ENCODE measurements around the gene NOC4L.

Gene NOC4L

DNA sequence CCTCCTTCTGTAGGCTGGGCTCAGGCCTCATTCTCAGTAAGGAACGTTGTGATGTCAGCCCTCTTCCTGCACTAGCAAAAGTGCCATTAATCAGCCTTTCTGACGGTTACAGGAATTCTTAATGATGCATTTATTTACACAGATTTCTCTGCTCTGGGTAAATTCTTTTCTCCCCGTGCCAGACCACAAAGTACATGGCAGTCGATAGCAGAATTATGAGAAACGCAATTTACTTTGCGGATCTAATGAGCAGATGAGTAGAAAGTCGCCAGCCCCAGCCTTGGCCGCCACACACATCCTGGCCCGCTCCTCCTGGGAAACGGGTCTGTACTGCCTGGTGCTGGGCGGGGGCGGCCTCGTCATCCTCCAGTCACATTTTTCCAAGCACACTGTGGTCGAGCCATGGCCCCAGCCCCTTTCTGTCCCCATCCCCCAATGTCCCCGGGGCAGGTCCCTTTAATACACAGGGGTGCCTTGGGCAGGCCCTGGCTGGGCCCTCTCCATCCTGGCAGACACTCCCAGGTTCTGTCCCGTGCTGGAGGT, 25.9 kb downstream of the NOC4L start:
- no peak for DNase-seq (ENCODE audit: low read depth in 3 of 3)

DNA sequence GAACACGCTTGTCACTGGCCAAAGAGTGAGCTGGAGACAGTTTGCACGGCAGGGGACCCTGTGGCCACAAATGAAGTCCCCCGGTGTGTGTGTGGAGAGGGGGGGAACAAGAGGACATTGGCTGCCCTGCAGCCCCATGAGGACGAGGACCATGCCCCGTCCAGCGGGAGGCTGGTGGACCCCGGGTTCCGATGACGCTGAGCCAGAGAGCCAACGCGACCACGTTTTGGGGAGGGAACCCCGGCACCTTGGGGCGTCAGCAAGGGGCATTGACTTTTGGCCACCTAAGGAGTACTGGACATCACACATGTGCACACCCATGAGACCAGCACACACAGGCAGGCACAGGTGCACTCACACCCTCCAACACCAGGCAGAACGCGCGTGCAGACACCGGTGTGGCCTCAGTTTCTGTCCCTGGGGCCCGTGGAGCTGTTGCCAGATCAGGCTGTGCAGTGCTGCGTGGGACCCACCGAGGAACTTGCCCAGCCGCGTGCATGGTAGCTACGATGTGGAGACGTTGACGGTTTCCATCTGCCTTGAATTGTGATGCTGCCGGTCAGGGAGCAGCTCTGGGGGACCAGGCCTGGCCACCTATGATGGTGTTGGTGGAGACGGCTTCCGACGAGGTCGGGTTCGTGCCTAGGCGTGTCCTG, 26.5 kb downstream of the NOC4L start:
- no peak for DNase-seq (ENCODE audit: low read depth in 3 of 3)

DNA sequence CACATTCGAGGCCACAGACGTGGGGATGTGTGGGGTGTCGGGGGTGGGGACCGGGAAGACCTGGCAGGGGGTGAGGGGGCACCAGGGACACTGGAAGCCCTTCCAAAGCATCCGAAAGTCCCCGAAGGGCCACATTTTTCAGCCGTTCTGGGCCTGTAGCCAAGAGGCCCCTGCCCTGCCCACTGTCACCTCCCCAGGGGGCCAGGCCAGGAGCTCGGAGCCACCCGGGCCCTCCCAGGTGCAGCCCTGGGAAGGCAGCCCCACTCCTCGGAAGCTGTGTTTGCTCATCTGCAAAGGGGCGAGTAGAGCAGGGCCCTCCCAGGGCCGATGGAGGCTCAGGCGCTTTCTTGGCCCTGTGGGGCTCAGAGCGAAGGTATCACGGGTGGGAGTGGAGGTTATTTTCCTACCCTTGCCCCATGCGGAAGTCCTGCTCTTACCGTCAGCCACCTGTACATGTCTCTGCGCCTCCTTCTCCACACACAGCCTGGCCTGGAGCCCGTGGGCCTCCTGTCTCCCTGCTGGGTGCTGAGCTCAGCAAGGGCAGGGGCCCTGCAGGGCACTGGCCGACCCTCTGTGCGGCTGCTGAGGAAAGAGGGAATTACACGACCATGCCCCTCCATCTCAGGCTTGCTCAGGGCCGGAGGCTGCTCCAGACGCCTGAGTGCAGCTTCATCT, 27.2 kb downstream of the NOC4L start:
- no peak for DNase-seq (ENCODE audit: low read depth in 3 of 3)

DNA sequence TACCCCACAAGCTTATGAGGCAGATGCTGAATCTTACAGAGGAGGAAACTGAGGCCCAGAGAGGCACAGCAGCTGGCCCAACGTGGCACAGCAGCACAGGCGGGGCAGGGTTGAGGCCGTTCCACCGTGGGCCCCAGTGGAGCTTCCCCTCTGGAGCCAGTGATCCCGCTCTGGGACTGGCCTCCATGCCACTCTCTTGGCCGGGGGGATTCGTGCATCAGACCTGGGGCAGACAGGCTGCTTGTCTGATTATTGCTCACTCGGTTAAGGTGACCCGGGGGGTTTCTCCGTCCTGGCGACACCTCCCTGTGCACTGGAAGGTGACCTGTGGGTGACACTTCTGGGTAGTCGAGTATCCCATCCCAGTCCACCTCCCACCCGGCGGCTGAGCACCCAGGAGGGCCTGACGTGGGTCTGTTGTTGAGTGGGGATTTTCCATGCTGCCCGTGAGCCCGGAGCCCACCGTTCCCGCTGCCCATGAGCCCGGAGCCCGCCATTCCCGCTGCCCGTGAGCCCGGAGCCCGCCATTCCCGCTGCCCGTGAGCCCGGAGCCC, 27.8 kb downstream of the NOC4L start:
- no peak for DNase-seq (ENCODE audit: low read depth in 3 of 3)

DNA sequence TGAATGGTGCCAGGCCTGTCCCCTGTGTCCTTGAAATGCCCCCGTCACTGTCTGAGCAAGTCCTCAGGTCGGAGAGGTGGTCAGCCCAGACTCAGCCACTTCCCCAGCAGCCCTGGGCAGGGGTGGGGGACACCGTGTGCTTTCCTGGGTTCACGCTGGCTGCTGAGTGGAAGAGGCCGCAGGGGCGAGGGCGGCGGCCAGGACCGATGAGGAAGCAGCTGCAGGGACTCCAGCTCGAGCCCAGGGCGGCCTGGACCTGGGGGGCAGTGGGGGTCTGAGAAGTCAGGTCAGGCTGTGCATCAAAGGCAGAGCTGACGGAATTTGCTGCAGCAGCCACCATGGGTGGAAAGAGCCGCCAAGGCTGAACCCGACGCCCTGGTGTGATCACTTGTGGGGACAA, 28.4 kb downstream of the NOC4L start:
- no peak for DNase-seq (ENCODE audit: low read depth in 3 of 3)

DNA sequence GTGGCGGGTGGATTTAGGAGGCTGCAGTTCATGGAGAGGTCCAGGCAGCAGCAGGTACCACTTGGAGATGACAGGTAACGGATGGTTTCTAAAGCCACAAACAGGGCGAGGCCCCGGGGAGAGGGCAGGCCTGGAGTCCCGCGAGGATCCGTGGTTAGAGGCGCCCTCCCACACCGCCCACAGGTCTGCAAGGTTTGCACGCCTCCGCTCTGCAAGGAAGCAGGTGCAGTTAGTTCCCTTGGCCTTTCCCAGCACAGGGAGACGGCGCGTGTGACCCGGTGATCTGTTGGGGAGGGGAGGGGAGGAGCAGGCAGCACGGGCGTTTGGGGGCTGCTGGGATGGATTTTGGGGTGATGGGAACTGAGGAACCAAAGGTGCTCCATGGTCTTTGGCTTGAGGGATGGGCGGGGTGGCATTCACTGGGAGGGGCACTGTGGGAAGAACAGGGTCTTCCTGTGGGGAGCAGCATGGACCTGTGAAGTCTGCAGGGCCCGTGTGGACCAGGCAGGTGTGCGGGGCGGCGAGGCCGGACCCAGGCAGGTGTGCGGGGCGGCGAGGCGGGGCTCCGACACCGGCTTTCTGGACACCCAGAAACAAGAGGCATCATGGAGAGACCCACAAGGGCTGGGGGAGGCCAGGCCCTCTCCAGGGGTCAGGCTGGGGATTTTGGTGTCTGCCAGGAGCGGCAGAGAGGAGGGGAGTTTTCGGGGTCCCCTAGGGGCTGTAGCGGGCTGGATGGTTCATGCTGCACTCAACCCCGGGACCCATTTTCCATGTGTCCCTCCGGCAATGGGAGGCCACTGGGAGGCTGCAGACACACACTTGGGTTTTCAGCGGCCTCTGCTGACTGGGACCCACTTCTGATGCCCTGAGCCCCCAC, 29.1 kb downstream of the NOC4L start:
- DNase-seq (ENCODE audit: low read depth in 3 of 3): no peak

DNA sequence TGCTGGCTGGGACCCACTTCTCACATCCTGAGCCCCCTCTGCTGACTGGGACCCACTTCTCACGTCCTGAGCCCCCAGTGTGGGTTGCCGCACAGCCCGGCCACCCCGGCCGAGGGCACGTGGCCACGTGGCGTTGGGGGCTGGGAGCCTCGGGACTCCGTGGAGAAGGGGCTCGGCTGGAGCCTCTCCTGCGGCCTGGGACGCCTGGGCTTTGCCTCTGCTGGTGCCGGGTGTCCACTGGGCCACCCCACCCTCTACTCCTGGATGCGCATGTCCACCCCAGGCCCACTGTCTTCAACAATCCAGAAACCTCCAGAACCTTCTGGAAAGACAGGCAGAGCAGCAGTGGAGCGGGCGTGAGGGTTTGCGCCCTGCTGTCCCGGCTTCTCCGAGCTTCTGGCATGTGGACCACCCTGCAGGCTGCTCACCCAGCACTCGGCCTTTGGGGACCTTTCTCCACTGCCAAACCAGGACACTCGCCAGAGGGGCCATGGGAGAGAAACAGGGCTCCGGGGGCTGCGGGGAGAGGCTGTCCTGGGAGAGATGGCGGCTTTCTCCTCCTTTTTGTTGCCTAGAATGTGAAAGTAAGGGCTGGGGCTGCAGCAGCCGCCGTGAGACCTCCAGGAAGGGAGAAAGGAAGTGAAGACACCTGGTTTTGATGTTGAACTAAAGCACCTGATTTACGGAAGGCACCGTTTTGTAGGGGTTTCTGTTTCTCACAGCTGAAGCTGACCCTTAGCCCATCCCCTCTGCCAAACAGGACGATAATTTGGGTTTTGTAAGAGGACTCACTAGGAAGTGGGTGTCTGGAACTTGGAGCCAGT, 30.0 kb downstream of the NOC4L start:
- no peak for DNase-seq (ENCODE audit: low read depth in 3 of 3)

DNA sequence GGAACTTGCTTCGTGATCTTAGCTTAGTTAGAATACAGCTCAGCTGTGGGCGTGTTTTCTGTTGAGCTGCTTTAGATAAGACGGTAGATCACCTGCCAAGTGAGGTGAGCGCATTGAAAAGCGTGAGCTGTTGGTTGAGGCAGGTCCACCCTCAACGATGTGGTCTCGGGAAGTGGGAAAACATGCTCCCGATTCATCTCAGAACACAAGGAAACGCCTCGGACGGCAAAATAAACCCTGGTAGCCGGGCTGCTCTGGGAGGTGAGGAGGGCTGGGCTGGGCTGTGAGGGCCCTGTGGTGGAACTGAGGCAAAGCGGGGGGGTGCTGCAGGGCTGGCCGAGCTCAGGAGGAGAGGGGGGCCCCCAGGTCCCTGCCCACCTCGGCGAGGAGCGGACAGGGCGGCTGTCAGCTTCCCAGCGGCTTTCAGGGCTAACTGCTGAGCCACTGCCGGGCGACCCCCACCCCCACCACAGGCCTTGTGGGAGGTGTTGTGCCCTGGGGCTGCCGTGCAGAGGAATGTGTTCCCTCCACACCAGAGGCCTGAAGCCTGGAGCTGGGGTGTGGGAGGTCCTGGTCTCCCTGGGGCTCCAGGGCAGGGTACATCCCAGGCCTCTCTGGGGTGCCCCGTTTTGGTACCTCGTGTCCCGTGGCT, 30.7 kb downstream of the NOC4L start:
- DNase-seq (ENCODE audit: low read depth in 3 of 3): no peak

DNA sequence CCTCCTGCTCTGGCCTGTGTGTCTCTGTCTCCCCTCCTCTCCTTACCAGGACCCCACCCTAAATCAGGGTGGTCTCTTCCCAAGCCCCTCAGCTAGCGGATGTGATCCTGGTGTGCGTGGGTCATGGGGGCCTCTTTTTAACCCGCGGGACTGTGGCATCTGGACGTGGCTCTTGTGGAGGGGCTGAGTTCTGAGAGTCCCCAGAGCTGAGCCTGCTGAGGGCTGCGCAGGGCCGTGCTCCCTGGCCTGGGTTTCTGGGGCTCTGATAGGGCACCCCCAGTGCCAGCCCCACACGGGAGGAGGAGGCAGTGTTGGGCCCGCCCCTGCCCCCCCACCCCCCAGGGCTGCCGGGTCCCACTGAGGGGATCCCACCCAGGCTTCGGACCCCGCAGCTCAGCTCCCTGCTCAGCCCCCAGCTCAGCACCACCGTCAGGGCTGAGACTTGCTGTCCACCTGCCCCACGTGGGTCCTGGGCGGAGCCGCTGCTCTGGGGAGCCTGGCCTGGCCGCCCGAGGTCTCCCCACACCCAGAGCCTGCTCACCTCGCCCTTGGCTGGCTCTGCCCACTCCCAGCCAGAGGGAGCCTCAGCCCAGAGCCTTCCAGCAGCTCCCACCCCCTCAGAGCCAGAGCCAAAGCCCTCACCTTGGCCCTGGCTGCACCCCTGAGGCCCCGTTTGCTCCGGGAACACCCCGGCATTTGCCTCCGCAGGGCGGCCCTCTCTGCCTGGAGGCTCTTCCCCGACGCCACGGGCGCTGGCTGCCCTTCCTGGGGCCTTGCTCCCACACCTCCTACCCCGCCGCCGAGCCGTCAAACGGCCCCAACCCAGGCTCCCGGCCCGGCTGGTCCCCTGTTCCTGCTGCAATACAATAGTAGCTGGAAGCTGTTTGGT, 31.5 kb downstream of the NOC4L start:
- DNase-seq (ENCODE audit: low read depth in 3 of 3): no peak

DNA sequence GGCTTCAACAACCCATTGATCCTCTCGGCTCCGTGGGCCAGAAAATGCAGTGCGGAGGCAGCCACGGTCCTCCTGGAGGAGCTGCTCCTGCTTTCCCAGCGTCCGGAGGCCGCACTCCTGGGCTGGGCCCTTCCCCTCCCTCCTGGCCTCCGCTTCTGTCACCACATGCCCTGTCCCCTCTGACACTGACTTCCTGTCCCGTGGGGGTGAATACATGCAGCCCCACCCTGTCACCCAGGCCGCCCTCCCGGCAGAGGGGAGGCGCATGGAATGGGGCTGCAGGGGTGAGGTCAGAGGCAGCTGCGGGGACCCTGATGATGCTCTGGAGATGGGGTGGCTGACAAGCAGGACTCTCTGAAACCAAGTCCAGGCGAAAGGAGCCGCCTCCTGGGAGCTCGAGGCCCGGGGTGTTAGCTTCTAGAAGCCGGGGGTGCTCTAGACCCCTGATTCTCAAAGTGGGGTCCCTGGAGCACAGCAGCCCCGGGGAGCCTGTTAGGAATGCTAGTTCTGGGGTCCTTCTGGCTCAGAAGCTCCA, 32.2 kb downstream of the NOC4L start:
- DNase-seq (ENCODE audit: low read depth in 3 of 3): no peak

DNA sequence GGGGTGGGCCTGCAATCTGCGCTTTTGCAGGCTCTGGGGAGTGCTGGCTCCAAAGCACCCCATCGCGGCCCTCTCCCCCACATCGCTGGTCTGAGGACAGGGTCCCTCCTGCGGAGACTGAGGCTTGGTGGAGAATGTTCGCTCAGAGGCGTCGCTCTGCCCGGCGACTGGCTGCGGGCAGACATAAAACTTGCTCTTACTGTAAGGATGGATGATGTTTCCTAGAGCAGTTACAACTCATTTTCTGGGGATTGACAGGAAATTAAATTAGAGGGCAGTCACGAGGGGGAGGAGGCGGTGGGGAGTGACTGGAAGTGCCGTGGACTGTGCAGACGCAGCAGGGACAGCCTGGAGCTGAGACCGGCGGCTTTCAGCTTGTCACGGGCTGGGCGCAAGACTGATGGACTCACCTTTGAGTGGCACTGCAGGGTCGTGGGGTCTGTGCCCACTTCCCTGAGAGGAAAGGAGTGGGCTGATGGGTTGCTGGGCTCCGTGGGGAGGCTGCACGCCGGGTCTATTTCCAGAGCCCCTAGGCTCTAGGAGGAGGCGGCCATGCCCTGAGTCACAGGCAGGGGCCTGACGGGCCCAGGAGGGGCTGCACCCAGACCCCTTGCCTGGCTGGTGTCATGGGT, 32.8 kb downstream of the NOC4L start:
- DNase-seq (ENCODE audit: low read depth in 3 of 3): no peak

DNA sequence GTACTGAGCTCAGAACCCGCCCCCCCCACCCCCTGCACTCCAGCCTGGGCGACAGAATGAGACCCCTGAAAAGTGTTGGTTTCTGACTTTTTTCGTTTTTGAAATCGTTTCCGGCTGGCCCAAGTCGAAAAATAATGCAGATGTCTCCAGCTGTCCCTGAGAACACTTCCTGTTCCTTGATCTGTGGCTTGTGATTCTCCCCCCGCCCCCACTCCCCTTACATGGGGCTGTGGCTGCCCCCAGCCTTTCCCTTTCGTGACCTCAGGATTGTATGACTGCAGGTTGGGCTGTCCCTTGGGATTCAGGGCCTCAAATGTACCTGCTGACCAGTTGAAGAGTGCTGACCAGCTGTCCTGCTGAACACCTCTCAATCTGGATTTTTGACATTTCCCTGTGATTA, 34.1 kb downstream of the NOC4L start:
- DNase-seq (ENCODE audit: low read depth in 3 of 3): no peak

DNA sequence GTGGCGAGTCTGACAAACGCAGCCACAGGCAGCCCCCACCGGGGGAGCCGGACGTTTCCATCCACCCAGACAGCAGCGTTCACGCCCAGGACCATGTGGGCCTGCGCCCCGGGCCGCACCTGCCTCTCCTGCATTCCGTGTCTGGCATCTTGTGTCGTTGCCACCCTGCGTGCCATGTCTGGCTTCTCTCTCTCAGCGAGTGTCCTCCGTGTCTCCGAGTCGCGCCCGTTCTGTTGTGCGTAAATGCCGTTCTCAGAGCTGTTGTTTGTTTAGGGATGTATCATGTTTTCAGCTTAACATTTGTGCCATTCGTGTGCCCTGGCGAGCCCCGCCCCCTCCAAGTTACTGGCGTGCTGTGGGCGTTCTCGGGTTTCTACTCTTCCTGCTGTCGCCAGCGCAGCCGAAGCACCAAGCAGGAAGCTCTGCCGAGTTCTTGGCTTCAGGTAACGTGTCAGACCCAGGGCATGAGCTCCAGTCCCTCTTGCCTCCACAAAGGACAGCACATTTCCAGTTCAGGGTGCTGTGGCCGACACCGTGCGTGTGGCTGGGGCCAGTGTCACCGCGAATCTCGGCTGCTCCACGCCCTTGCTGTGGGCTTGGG, 34.6 kb downstream of the NOC4L start:
- peak in 1 of 3 experiments; percentile 44 for DNase-seq (ENCODE audit: low read depth in 3 of 3)

DNA sequence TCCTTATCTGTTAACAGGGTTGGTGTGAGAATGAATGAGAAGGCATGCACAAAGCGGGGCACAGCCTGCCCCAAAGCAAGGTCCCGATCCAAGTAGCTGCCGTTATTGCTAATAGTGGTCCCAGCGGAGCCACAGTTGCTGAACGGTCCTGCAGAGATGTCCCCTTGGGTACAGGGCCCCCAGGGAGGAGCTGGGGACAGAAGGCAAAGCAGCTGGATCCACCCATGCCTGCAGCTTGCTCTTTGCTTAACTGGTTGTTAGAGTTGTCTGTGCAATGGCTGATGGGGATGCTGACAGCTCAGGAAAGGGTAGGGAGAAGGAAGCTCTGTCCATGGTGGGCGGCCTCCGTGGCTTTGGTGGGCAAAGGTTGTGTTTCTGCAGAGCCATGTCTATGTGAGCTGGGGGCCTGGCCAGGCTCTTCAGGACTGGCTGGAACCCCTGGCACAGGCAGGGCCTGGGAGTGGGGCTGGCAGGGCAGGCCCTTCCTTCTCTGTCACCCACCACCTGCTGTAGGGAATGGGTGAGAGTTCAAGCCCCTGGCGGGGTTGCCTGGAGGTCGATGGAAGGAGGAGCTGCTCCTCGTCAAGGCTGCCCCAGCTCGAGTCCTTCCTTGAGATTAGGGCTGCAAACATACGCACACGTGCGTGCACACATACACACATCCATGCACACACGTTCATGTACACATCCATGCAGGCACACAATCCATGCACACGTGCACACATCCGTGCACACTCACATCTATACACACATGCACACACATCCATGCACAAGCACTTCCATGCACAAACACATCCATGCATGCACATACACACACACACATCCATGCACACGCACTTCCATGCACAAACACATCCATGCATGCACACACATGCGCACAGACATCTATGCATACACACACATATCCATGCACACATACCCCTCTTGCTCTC, 35.4 kb downstream of the NOC4L start:
- no peak for DNase-seq (ENCODE audit: low read depth in 3 of 3)

DNA sequence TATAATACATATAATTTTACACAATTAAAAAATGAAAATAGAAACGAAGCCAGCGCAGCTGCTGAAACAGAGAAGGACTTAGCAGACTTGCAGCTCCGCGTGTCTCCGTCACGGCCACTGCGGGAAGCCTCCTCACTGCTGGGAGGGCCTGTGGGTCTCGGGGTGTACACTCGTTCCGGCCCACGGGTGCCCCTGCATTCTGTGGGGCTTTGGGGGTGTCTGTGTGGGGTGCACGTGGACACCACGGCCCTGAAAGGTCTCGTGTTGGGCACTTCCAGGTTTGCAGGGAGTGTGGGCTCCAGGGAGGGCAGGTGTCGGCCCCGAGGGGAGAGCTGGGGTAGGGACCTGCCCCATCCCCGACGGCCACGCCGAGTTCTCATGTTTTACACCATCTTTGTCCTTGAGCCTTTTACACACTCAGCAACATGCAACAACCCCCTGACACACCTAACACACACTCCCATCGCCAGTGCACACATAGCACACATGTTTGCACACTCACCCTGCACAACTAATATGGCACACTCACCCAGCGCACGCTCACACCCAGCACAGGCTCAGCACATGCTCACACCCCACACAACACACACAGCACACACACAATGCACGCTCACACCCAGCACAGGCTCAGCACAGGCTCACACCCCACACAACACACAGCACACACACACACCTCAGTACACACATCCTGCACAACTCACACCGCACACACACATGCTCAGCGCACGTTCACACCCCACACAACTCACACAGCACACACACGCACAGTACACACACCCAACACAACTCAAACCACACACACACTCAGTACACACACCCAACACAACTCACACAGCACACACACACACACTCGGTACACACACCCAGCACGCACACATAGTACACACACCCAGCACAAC, 36.6 kb downstream of the NOC4L start:
- no peak for DNase-seq (ENCODE audit: low read depth in 3 of 3)

DNA sequence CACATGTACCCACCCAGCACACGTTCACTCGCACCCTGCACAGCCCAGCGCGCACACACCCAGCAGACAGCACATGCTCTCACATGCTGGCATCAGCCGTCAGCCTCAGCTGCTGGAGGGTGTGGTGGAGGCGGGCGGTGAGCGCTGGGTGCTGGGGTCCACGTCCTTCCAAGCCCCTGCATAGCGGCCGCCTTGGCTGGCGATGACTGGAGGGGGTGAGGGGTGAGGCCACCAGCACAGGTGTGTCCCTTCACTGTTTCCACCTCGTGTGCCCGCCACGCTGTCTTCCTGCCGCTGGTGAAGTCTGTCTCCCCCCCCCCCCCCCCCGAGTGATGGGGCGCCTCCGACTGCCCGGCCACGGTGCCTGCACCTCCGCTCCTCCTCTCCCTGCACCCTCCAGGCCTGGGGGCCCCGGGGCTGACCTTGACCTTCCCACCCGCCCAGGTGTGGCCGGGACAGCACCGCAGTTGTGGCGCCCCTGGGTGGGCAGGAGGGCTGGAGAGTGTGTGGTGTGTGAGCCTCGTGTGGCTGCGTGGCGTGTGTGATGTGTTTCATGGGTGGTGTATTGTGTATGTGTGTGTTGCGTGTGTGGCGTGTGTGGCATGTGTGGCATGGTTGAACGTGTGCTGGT, 37.4 kb downstream of the NOC4L start:
- DNase-seq (ENCODE audit: low read depth in 3 of 3): no peak

Measured in stimulated activated CD4-positive, alpha-beta T cell treated with anti-CD3 and anti-CD28 coated beads, TNF-alpha, amount 100 ng/mL, for 4 hours (primary cell).